K562 (cell line): ENCODE measurements around the gene PNPLA2.

Experiments
- CHD2 ChIP-seq: IDR thresholded peaks from 2 replicates; pipeline ENCODE4 v1.6.1; 2011; ENCODE audit warnings: low read depth, low read length
- CREB5 ChIP-seq: fragments of 250-450 bp; sonication (Bioruptor Pico); IDR thresholded peaks from 2 replicates; pipeline ENCODE4 v1.5.0; 2020; ENCODE audit warnings: mild to moderate bottlenecking
- MAFG ChIP-seq: fragments of 450-650 bp; conservative IDR thresholded peaks from 2 replicates; pipeline ENCODE4 v1.6.1; 2016; ENCODE audit warnings: missing genetic modification characterization, missing compliant biosample characterization
- MED1 ChIP-seq: sonication (generic); formaldehyde crosslinking; IDR thresholded peaks from 2 replicates; pipeline ENCODE4 v1.8.1; 2023; ENCODE audit warnings: missing genetic modification reagents, borderline replicate concordance
- PHF8 ChIP-seq: fragments of 200-600 bp; sonication (generic); IDR thresholded peaks from 2 replicates; pipeline ENCODE4 v1.6.1; 2012; ENCODE audit warnings: mixed run types, mild to moderate bottlenecking, inconsistent platforms, low read length, moderate library complexity, borderline replicate concordance
- POLR2B ChIP-seq: fragments of 450-650 bp; IDR thresholded peaks from 2 replicates; pipeline ENCODE4 v1.6.1; 2018; ENCODE audit warnings: low read depth; ENCODE audit not compliant: partially characterized antibody
- SRF ChIP-seq, 2 experiments: fragments of 250-450, 450-650 bp in 1 of 2; sonication (Bioruptor Pico) in 1 of 2; sonication (generic) in 1 of 2; formaldehyde crosslinking; IDR thresholded peaks; 2 replicates each; pipeline versions ENCODE4 v1.5.0 to v1.5.1; 2020 to 2022; ENCODE audit warnings: mild to moderate bottlenecking in 1 of 2, missing genetic modification reagents in 1 of 2
- SUPT5H ChIP-seq: fragments of 450-650 bp; IDR thresholded peaks from 2 replicates; pipeline ENCODE4 v1.6.1; 2016
- USF2 ChIP-seq: sonication (generic); formaldehyde crosslinking; IDR thresholded peaks from 2 replicates; pipeline ENCODE4 v1.5.0; 2020; ENCODE audit warnings: missing genetic modification reagents
- ZNF274 ChIP-seq: IDR thresholded peaks from 2 replicates; pipeline ENCODE4 v1.6.1; 2011; ENCODE audit warnings: low read depth, mild to moderate bottlenecking, low read length, moderate library complexity, borderline replicate concordance
- ZNF408 ChIP-seq: fragments of 250-450 bp; sonication (Bioruptor Pico); IDR thresholded peaks from 2 replicates; pipeline ENCODE4 v1.4.0; 2020; ENCODE audit warnings: low read depth, mild to moderate bottlenecking, moderate library complexity
- TF ChIP-seq, protein P1 (sequence below): sonication (generic); formaldehyde crosslinking; IDR thresholded peaks from 2 replicates; pipeline ENCODE4 v1.8.1; 2023; ENCODE audit warnings: mild to moderate bottlenecking, missing genetic modification reagents, moderate library complexity

DNA sequence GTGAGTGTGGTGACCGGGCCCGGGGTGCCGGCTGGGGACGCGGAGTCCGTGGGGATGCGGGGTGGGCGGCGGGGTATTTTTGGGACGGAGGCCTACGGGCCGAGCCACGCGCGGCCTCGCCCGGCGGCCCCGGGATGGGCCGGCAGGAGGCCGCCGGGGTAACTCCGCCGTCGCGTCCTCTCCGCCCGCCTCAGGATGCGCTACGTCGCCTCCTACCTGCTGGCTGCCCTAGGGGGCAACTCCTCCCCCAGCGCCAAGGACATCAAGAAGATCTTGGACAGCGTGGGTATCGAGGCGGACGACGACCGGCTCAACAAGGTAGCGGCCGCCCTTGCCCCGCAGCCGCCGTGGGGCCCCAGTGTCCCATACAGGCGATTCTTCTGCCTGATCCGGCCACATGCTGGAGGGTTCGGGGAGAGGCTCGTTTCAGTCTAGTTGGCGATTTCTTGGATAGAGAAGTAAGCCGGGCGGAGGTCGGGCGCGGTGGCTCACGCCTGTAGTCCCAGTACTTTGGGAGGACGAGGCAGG lies 8.6 kb upstream of the PNPLA2 start:
- no peak for TF ChIP-seq CREB5 (CRISPR knock-in tag)
- TF ChIP-seq MAFG = no peak
- TF ChIP-seq ZNF408 (CRISPR knock-in tag) = no peak
- TF ChIP-seq SUPT5H = no peak; the same call in 1 of the 2 replicates
- no peak for TF ChIP-seq USF2 (CRISPR knock-in tag)
- no peak for TF ChIP-seq SRF (CRISPR knock-in tag; IDR thresholded peaks at IDR 0.05)
- TF ChIP-seq POLR2B = no peak
- TF ChIP-seq, protein P1, sequence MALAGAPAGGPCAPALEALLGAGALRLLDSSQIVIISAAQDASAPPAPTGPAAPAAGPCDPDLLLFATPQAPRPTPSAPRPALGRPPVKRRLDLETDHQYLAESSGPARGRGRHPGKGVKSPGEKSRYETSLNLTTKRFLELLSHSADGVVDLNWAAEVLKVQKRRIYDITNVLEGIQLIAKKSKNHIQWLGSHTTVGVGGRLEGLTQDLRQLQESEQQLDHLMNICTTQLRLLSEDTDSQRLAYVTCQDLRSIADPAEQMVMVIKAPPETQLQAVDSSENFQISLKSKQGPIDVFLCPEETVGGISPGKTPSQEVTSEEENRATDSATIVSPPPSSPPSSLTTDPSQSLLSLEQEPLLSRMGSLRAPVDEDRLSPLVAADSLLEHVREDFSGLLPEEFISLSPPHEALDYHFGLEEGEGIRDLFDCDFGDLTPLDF = no peak
- TF ChIP-seq PHF8 = peak; percentile 47; the same call in 1 of the 2 replicates
- no peak for TF ChIP-seq ZNF274
- no peak for TF ChIP-seq MED1 (CRISPR knock-in tag)
- no peak for TF ChIP-seq CHD2
